B cell (primary cell): ENCODE measurements around the gene TOPBP1.

ENCODE experiments used
- CTCF ChIP-seq: fragments of 200-600 bp; IDR thresholded peaks from one replicate; pipeline ENCODE4 v1.8.0; 2022; ENCODE audit warnings: antibody characterized with exemption, mild to moderate bottlenecking
- EZH2 ChIP-seq: IDR thresholded peaks from 2 replicates; pipeline ENCODE4 v1.6.1; 2012; ENCODE audit warnings: borderline replicate concordance, low read depth, mild to moderate bottlenecking, moderate library complexity, low read length; ENCODE audit not compliant: insufficient read depth, poor library complexity, severe bottlenecking

GRCh38 chr3:133562376-133562775 is 99.4 kb downstream of the TOPBP1 start:
- TF ChIP-seq CTCF (no peak), EZH2 (no peak)
